GM19240 (cell line): Measurements from ENCODE around the gene PTPRU.

Experiments used
- DNase-seq: peaks from one replicate; pipeline ENCODE4 v3.0.0; 2011; ENCODE audit warnings: low spot score; ENCODE audit not compliant: insufficient read length

PTPRU gene

DNA sequence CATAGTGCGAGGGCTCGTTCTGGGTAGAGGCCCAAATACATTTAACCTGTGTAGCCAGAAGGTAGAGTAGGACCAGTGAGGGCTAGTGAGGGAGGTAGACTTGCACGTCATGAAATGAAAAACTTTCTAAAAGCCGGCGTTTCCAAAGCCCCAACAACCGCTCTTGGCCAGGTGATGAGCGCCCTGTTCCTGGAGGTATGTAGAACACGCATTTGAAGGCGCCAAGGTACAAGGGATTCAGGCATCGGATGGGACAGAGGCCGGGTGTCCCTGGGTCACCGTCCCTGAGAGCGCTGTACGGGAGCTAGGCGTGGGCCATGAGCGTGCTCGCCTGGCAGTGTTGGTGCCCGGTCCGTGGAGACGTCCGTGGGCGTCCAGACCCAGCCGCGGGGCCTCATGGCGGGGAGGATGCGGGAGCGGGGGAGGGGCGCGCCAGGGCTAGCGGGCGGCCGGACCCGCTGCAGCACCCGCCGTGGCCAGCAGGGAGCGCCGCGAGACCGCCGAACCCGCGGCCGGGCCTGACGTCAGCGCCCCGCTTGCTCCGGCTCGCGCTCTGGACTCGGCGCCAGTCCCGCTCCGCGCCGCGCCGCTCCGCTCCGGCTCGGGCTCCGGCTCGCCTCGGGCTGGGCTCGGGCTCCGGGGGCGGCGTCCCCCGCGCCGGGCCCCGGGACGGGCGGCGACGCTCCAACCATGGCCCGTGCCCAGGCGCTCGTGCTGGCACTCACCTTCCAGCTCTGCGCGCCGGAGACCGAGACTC, at the start of gene PTPRU:
Gene PTPRU (plus strand): TSS at position 568 of the 757 bp plus-strand sequence. CDS start 123 bp downstream, at position 691.
- peak; percentile 84 for DNase-seq

DNA sequence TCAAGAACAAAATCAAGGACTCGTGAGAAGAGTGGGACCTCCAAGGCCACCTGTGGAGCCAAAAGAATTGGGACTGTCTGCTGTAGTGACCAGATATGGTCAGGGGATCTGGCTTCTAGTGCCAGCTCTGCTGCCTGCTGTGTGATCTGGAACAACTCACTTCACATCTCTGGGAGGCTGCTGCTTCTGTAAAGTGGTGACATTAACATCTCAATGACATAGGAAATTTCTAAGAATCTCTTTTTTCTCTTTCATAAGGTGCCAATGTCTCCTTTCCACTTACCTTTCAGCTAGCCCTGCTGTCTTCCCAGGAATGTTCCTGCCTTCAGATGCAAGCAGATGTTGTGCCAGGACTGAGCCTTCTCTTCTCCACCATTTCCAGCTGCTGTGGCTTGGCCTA, 49.6 kb upstream of the PTPRU start:
- DNase-seq: no peak

DNA sequence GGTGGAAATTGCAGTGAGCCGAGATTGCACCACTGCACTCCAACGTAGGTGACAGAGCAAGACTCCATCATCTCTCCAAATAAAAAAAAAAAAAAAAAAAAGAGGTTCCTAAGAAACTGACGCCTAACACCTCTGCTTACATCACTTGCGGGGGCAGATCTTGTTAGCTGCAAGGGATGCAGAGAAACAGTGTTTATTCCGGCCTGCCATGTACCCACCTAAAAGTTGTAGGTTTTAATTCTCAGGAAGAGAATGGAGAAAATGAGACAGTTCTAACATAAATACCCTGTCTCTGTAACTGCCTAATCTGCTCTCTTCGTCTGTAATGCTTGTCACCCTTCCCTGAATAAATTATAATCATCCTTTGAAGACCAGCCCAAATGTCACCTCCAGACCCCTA, 45.6 kb upstream of the PTPRU start:
- DNase-seq: no peak

DNA sequence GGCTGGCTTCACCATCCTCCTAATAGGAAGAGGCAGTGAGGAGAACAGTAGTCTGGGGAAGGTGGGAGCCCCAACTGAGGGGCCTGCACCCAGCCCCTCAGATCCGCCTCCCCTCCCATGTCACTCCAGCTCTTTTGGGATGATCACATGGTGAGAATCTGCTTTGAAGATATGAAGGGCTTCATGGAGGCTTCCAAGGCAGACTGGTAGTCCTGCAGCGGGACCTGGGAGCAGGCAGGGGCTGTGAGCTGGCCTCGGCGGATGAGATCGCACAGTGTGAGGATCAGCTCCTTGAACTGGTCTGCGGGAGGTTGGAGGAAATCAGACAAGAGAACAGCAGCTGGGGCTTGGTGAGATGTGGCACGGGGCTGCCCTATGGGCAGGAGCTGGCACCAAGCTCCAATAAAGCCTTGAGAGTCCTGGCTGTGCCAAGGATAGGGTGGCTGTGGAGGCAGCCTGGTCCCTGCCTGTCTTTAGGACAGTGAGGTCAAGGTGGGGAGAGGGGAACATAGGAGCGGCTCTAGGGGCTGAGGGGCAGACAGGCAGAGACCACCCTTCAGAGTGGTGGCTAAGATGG, 42.4 kb upstream of the PTPRU start:
- no peak for DNase-seq

DNA sequence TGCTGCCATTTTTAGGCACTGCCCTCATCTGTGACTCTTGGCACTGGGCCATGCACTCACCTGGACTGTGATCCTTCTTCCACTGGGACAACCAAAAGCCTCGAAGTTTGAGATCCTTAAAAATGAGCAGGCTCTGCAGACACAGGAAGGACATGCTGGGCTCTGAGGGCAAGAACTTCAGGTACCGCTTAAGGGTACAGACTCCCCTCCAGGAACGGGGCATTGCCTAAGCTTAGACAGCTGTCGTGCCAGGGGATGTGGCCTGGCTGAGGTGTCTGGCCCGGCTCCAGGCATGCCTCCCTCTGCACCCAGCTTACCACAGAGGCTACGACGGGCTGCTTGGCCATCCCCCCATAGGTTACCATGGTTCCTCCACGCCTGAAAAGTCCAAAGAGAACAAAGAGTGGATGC, 40.4 kb upstream of the PTPRU start:
- DNase-seq: no peak

DNA sequence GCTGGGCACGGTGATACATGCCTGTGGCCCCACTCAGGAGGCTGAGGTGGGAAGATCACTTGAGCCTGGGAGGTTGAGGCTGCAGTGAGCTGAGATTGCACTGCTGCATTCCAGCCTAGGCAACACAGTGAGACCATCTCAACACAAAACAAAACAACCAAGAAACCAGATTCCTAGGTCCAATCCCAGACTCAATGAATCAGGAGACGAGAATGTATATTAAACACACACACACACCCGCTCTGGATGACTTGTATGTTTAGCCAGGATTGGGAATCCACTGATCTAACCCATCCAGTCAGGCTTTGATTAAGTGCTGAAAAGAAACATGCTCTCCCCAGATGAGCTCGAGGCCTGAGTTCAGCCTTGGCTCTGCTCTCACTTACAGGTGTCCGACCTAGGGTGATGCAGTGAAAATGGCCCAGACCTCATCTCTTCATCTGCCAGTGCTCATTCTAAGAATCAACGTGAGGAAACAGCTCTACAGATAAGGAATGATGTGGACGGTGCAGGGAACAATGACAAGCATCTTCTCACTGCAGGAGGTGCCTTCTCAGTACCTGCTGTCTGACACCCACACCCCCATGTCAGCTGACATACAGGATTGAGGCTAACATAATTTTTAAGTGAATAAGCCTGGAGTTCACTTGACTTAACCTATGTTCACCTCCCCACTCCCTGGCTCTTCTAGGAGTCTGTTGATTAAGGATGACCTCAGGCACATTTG, 39.3 kb upstream of the PTPRU start:
- DNase-seq: no peak

DNA sequence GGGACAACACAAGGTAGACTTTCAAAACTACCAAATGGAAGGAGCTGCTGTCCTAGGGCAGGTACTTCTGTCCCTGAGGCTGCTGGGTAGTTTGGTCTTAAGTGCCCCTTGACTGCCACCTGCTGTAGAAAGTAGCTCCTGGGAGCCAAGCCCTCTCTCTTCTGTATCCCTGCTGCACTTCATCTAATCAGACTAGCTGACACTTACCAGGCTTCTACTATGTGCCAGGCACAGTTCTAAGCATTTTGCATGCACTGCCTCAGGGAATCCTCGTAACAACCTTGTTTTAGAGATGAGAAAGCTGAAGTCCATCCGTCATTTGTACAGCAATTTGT, 38.8 kb upstream of the PTPRU start:
- peak; percentile 24 for DNase-seq

DNA sequence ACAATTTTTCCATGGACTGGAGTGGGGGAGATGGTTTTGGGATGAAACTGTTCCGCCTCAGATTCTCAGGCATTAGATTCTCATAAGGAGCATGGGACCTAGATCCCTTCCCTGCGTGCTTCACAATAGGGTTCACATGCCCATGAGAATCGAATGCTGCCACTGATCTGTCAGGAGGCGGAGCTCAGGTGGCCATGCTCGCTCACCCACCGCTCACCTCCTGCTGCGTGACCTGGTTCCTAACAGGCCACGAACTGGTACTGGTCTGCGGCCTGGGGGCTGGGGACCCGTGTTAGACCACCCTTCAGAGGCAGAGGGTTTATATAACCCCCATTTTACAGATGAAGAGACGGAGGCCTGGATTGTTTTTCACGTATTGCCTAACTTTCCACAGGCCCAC, 38.3 kb upstream of the PTPRU start:
- DNase-seq: no peak

DNA sequence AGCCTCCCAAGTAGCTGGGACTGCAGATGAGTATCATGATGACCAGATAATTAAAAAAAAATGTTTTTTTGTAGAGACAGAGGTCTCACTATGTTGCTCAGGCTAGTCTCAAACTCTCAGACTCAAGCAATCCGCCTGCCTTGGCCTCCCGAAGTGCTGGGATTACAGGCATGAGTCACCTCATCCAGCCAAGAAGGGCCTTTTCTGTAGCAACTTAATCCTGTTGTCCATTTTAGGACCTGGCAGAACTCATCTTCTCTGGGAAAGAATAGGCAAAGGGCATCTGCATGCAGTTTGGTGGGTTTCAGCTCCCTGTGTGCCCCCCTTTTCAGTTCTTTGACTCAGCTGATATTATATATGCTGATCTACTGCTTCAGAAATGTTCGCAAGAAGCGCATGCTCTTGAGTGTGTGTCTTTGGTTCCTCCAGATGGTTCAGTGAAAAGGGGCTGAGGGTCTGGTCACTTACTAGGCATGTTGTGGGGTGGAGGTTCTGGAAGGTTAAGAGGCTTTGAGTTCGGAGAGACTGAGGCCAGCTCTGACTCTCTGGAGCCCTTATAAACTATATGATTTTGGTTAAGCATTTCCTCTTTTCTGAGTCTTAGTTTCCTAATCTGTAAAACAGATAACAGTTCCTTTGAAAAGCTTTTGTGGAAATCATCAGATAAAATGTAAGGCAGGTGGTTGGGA, 35.3 kb upstream of the PTPRU start:
- DNase-seq: no peak

DNA sequence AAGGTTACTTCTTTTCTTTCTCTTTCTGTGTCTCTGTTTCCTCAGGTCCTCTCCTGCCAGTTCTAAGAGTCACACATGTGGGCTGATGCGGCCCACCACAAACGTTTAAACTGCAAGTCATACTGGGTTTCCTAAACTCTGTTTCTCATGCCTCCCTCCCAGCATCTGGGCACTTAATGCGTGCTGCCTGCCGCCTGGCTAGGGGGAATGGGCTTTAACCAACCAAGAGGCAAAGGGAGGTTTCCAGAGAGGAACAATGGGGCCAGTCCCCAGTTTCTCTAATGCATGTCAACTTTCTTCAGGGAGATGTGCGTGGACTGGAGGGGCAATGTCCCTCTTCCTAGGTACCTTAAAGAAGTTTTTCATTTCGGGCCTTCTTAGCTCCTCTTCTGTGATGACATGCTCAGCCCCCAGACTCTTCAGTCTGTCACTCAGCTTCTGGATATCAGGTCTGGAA, 34.7 kb upstream of the PTPRU start:
- DNase-seq: no peak

DNA sequence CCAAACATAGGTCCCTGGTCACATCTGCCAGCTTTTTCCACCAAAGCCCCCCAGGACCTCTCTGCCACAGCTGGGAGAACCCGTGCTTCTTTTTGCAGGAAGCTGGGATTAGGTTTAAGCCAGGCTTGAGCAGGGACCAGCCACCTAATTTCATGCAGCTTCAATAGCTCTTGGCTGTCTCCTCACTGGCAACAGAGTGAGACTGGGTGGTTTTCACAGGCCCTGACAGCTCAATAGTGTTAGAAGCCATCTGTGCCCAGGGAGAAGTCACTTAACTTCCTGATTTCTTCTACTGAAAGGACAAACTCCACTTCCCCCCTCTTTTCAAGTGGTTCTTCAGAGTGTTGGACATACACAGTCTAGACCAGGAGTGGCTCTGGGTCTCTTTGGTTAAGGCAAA, 34.3 kb upstream of the PTPRU start:
- no peak for DNase-seq

DNA sequence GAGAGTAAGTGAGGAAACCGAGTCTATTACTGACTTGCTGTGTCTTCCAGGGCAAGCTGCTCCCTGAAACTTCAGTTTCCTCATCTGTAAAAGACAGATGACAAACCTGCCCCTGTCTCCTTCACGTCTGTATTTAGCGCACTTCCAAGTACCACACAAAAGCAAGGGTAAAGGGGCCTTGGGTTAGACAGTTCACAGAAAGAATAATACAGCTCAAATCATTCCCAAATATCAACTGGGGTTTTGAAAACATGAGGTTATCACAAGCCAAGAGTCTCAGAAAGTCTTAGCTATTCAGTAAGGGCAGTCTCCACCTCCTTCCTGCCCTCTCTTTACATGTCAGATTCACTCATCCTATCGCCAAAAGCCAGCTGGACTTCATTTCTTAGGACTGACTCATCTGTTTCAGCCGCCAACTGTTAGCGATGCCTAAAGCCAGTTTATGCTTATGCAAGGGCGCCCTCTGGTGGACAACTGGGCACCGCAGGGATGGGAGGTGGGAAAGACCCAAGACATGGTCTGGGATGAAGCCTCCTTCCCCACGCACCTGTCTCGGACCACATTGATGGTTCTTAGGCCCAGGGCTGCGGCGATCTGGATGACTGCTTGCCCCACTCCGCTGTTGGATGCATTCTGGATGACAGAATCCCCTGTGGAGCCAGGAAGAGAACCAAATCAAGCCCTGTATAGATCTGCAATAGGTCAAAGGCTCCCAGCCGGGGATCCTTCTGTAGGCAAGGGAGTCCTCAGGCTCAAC, 33.6 kb upstream of the PTPRU start:
- DNase-seq: peak; percentile 91

DNA sequence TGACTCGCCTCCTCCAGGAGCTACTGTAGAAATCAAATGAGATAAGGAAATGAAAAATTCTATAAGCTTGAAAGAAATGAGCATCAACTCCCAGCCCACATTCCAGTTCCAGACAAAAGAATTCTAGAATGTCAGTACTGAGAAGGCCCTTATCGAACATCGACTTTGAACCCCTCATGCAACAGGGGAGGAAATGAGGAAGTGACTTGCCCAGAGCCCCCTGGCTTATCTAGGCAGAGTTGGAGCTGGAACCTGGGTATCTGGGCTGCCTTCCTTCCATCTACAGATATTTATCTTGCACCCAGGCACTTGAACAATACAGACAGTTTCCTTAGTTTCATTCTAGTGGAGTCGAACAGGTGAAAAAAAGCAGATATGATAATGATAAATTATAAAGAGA, 27.9 kb upstream of the PTPRU start:
- no peak for DNase-seq

DNA sequence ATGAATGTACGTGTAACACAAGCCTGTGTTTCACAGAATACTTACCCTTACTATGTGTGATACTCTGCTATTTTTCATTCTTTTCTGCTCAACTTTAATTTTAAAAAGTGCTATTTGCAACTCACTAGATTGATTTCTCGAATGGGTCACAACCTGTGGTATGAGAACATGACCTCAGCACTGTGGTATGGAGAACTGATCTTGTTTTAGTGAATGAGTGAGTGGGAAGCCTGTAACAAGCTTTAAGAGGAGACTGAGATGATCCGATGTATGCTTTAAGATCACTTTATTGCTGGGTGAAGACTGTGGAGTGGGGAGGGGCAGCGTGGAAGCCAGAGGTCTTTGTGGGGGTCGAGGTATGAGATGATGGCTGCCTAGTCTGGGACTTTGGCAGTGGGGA, 27.1 kb upstream of the PTPRU start:
- DNase-seq: no peak

DNA sequence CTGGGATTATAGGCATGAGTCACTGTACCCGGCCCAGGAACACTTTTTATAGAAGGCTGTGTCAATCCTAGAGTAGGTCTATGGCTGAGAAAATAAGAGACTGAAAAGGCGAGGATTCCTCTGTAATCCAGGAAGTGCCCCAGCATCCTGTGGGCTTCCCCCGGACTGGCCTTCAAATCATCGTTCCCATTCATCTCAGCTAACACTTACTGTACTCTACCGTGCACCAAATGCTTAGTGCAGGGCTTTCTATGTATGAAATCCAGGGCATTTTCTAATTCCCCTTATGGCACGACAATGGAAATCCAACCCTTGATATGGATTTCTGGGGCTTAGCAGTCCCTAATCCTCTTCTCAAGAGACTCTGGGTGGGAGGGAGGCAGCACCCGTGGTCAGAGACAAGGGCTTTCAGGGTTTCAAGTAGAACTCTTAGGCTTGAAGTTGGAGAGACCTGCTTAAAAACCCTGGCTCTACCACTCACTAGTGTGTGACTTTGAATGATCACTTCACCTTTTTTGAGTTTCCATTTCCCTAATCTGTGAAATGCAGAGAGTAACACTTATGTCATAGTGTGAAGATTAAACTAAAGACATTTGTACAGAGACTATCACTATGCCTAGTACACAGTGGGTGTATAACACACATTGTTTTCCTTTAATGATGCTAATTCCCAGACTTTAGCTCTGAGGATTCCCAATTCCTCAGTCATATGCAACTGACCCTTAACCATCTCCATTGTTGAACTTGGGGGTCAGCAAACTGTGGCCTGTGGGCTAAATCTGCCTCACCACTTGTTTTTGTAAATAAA, 25.8 kb upstream of the PTPRU start:
- peak; percentile 30 for DNase-seq

DNA sequence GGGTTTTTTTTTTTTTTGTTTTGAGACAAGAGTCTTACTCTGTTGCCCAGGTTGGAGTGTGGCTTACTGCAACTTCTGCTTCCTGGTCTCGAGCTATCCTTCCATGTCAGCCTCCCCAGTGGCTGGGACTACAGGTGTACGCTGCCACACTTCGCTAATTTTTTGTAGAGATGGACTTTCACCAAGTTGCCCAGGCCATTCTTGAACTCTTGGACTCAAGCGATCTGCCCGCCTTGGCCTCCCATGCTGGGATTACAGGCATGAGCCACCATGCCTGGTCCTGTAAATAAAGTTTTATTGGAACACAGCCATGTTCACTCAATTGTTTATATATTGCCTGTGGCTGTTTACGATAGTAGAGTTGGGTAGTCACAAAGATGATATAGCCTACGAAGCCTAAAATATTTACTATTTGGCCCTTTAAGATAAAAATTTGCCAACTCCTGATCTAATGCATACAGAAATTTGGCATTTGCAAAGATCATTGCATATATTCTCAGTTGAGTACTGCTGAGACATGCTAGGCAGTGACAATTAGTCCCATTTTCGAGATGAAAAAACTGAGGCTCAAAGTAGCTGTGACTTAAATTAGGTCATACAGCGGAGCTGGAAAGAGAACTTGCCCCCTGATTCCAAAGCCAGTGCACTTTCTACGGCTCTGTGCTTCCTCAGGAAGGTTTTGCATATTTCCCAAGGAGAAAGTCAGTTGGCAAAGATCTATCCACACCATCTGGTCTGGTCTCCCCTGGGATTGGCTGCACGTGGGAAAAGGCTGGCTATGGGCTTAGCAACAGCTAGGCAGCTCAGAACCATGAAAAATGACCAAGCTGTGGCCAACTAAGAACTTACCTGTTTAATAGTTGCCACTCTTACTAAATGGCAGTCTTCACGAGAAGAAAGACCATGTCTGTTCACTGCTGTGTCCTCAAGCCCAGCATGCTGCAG, 25.0 kb upstream of the PTPRU start:
- DNase-seq: no peak

DNA sequence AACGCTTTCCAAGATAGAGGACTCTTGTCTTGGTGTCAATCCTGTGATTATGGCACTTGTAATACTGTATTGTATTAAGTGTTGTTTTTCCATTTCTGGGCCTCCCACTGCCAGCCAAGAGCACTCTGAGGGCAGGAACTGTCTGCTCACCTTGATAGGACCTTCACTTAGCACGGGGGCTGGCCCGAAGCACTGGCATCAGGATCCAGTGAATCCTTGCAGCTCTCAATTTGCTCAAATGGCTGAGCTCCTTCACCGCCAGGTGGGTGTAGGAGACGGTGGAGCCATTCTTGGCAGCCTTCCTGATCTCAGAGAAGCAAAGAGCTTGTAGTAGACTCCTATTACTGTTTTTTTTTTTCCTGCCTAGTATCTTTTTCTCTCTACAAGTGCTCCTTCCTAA, 23.3 kb upstream of the PTPRU start:
- no peak for DNase-seq

DNA sequence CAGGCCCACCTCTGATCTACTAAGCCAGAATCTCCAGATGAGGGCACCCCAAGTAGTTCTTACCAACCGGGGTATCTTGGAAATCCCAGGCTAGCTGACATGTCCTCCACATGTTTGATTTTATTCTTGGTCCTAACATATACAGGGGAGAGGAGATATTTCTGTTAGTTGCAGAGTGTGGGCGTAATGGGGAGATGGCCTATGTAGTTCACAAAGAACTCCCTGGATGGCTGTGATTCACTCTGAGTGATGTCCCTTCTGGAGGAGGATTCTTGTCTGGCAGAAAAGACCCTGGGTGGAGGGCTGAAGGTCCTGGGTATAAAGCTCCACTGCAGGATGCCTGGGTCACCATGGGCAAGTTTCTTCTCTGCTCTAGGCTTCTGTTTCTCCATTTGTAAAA, 18.7 kb upstream of the PTPRU start:
- no peak for DNase-seq

DNA sequence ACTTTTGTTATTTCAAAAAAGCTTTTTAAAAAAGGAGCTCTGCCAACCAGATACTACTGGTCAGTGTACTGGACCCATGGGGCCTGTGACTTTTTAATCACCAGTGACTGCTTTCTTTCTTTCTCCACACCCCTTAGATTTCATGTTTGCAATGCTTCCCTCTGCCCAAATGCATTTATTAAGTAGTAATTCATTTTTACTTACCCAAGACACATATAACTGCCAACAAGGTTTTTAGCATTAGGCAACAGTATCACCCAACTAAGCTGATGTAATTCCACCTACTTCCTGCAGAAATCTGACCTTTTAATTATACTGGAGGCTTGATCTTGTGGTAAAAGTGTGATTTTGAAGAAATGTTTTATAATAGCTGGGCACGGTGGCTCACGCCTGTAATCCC, 18.1 kb upstream of the PTPRU start:
- DNase-seq: no peak
